LNCAP (cell line): ENCODE results near the gene ARF5.

ENCODE experiments used
- TF ChIP-seq, protein P1 (sequence below): fragments of 450-650 bp; IDR thresholded peaks from 2 replicates; pipeline ENCODE4 v1.5.1; 2017; ENCODE audit warnings: mild to moderate bottlenecking

Gene ARF5

DNA sequence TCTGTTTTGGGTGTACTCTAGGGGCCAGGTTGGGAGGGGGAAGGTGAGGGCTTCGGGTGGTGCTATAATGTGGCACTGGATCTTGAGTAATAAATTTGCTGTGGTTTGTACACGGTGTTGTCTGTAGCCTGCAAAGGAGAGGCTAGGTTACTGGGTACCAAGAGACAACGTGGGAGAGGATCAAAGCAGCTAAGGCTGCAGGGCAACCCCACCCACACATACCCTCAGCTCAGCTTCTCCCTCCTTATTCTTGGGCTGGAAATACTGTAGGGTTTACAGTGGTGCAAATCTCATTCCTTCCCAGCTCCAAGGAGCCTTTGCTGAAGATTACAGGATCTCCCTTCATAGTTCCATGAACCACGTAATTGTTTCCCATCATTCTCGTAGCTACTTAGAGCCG is 3.4 kb downstream of the ARF5 start:
- TF ChIP-seq, protein P1, sequence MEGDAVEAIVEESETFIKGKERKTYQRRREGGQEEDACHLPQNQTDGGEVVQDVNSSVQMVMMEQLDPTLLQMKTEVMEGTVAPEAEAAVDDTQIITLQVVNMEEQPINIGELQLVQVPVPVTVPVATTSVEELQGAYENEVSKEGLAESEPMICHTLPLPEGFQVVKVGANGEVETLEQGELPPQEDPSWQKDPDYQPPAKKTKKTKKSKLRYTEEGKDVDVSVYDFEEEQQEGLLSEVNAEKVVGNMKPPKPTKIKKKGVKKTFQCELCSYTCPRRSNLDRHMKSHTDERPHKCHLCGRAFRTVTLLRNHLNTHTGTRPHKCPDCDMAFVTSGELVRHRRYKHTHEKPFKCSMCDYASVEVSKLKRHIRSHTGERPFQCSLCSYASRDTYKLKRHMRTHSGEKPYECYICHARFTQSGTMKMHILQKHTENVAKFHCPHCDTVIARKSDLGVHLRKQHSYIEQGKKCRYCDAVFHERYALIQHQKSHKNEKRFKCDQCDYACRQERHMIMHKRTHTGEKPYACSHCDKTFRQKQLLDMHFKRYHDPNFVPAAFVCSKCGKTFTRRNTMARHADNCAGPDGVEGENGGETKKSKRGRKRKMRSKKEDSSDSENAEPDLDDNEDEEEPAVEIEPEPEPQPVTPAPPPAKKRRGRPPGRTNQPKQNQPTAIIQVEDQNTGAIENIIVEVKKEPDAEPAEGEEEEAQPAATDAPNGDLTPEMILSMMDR, result no peak

DNA sequence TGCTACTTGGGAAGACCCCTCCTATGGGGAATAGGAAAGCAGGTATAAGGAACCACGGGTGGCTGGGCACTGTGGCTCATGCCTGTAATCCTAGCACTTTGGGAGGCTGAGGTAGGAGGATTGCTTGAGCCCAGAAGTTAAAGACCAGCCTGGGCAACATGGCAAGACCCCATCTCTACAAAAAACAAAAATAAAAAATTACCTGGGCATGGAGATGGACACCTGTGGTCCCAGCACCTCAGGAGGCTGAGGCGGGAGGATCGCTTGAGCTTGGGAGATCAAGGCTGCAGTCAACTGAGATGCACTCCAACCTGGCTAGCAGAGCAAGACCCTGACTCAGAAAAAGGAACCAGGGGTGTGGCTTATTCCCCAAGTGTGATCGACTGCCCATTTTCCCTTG is 4.3 kb downstream of the ARF5 start:
- TF ChIP-seq, protein P1, result no peak

DNA sequence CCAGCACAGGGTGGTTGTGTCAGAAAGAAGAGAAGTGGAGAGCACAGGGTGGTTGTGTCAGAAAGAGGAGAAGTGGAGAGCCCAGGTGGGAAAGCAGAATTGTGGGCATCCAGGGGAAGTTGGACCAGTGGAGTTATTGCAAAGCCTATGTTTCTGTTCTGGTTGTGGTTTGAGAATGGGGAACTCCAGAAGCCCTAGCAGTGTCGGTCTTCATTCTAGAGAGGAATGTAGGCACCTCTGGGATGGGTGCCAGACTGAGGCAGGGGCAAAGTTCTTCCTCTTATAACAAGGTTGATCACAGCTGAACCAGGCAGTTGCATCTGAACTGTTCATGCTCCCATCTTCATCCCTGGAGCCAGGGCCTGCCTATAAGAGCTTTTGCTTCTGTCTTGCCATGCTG is 6.3 kb downstream of the ARF5 start:
- TF ChIP-seq, protein P1, result no peak

DNA sequence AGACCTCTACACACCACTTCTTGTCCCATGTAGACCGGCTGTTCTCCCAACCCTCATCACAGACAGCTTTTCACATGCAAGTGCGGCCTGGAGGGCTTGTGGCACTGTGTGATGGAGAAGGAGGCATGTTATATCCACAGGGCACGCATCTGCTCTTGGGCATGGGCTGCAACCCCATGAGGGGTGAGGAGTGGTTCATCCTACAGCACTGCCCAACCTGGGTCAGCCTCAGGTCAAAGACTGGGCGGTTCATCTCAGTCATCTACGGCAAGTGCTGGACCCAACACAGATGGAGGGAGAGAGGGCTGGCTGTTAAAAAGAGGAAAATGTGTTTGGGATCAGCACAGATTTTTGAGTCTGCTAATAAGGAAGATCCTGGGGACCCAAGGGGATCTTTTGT is 7.5 kb downstream of the ARF5 start:
- TF ChIP-seq, protein P1, result no peak

DNA sequence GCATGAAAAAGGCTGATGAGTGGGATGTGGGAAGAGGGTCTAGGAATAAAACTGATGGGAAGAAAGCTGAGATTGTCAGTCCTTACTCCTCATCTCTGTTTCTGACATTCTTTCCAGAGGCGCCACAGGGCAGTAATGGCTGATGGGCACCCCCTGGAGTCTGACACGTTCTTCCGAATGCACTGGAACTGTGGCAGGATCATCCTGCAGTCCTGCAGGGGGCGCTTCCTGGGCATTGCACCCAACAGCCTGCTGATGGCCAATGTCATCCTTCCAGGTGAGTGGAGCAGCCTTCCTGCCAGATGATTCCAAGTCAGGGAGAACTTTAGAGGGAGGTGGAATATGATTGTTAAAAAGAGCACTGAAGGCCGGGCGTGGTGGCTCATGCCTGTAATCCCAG is 10.1 kb downstream of the ARF5 start:
- TF ChIP-seq, protein P1, result peak; percentile 51

DNA sequence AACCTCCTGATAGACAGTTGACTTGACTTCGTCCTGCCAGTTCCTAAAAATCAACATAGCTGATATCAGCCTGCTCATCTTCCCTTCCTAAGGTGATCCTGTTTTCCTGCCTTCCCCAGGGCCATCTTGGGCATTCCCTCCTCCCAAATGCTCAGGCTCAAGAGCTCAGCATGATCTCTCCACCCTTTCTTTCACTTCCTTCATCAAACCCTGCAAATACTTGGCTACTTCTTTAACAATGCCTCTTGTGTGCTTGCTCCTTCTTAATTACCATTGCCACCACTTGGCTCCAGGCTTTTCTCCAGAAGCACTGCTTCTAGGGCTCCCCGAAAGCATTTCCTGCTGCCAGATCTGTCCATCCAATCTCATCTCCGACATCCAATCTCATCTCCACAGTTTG is 12.7 kb downstream of the ARF5 start:
- TF ChIP-seq, protein P1, result no peak

DNA sequence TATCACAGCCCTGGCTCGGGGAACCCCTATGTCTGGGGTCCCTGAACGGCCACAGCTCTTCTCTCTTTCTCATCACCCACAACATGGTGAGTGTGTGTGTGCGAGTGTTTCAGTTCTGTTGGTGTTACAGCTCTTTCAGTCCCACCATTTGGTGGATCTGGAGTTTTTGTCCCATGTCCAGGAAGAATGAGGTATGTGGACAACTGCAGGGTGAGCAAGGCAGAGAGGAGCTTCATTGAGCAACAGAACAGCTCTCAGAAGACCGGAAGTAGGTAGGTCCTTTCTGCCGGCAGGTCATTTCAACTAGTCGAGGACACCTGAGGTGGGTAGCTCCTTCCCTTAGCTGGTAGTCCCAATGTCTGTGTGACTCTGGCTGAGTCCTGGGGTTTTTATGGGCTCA is 20.2 kb downstream of the ARF5 start:
- TF ChIP-seq, protein P1, result no peak

DNA sequence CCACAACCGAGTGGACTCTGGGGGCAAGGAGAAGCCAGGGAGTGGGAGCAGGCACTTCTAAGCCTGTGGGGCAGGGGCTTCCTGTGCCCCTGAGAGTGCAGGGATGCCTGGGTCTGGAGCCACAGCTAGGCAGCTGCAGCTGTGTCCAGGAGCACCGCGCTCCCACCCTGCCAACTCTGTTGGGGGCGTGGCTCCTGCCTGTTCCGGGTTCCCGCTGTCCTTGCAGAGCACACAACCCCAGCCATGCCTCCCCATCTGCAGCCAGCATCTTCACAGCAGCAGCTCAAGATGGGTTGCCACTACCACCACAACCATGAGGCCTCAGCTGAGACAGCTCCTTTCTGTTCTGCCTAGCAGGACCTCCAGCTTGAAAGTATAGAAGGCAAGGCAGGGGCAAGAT is 21.1 kb downstream of the ARF5 start:
- TF ChIP-seq, protein P1, result no peak
